ENCODE measurements around the gene ADM2. TPM values are rescaled to one million over a fixed set of nuclear protein-coding genes. Genes with fewer than 3 reads are reported as not detected.

ADM2 gene
- total RNA-seq, 1 experiment from 2014 or later, result 0.23 TPM

Other genes with a start within 250 kb of the ADM2 start
- gene TUBGCP6, start 236.5 kb upstream of the ADM2 start, total RNA-seq (2014; rRNA removed; shearing (Covaris generic)), result 9.0 and 17.3 TPM in 2 replicates
- 5.1 and 18.1 TPM in 2 replicates for gene HDAC10, start 230.3 kb upstream of the ADM2 start, total RNA-seq (2014; rRNA removed; shearing (Covaris generic))
- 14.6 and 16.9 TPM in 2 replicates for gene MAPK12, start 219.9 kb upstream of the ADM2 start, total RNA-seq (2014; rRNA removed; shearing (Covaris generic))
- 1.3 and 4.8 TPM in 2 replicates for gene MAPK11, start 211.2 kb upstream of the ADM2 start, total RNA-seq (2014; rRNA removed; shearing (Covaris generic))
- 35.8 and 42.4 TPM in 2 replicates for gene PLXNB2, start 173.9 kb upstream of the ADM2 start, total RNA-seq (2014; rRNA removed; shearing (Covaris generic))
- gene DENND6B, start 154.5 kb upstream of the ADM2 start, total RNA-seq (2014; rRNA removed; shearing (Covaris generic)), result 0.09 and 1.3 TPM in 2 replicates
- 29.3 and 39.1 TPM in 2 replicates for gene PPP6R2, start 138.2 kb upstream of the ADM2 start, total RNA-seq (2014; rRNA removed; shearing (Covaris generic))
- gene SBF1, start 6.5 kb upstream of the ADM2 start, total RNA-seq (2014; rRNA removed; shearing (Covaris generic)), result 40.5 and 47.0 TPM in 2 replicates
- not detected in 2 replicates for gene MIOX, start 5.3 kb downstream of the ADM2 start, total RNA-seq (2014; rRNA removed; shearing (Covaris generic))
- gene LMF2, start 26.2 kb downstream of the ADM2 start, total RNA-seq (2014; rRNA removed; shearing (Covaris generic)), result 13.9 and 25.4 TPM in 2 replicates
- gene NCAPH2, start 26.7 kb downstream of the ADM2 start, total RNA-seq (2014; rRNA removed; shearing (Covaris generic)), result 70.7 and 85.0 TPM in 2 replicates
- gene SCO2, start 44.1 kb downstream of the ADM2 start, total RNA-seq (2014; rRNA removed; shearing (Covaris generic)), result 9.4 and 11.5 TPM in 2 replicates
- 5.1 and 5.3 TPM in 2 replicates for gene TYMP, start 48.5 kb downstream of the ADM2 start, total RNA-seq (2014; rRNA removed; shearing (Covaris generic))
- gene KLHDC7B, start 64.4 kb downstream of the ADM2 start, total RNA-seq (2014; rRNA removed; shearing (Covaris generic)), result 0.06 TPM in 1 of 2 replicates, not detected in the other
- gene SYCE3, start 81.4 kb downstream of the ADM2 start, total RNA-seq (2014; rRNA removed; shearing (Covaris generic)), result 0.51 TPM in 1 of 2 replicates, not detected in the other
- gene CPT1B, start 96.9 kb downstream of the ADM2 start, total RNA-seq (2014; rRNA removed; shearing (Covaris generic)), result 6.1 and 7.9 TPM in 2 replicates
- 18.3 and 26.2 TPM in 2 replicates for gene CHKB, start 101.3 kb downstream of the ADM2 start, total RNA-seq (2014; rRNA removed; shearing (Covaris generic))
- 3.7 and 4.4 TPM in 2 replicates for gene MAPK8IP2, start 119.2 kb downstream of the ADM2 start, total RNA-seq (2014; rRNA removed; shearing (Covaris generic))
- 12.5 and 16.0 TPM in 2 replicates for gene ARSA, start 146.6 kb downstream of the ADM2 start, total RNA-seq (2014; rRNA removed; shearing (Covaris generic))
- gene SHANK3, start 191.3 kb downstream of the ADM2 start, total RNA-seq (2014; rRNA removed; shearing (Covaris generic)), result 0.33 and 0.46 TPM in 2 replicates